HG02571 (cell line): ENCODE results near the gene TRABD2A.
"Not testable (repeated sequence)": the region's sequence is repeated elsewhere in the genome, so short reads cannot be mapped to it uniquely, and the experiment has no call there.

Experiments used
- ATAC-seq: cut with Tn5 transposase; IDR thresholded peaks from one replicate; pipeline ENCODE4 v1.9.1; 2021; ENCODE audit warnings: mild to moderate bottlenecking, moderate library complexity; ENCODE audit not compliant: unreplicated experiment

The TRABD2A gene

GRCh38 chr2:84785950-84786349 is 94.9 kb downstream of the TRABD2A start:
- ATAC-seq: no peak

GRCh38 chr2:84782717-84783442 is 98.0 kb downstream of the TRABD2A start:
- ATAC-seq: no peak

DNA sequence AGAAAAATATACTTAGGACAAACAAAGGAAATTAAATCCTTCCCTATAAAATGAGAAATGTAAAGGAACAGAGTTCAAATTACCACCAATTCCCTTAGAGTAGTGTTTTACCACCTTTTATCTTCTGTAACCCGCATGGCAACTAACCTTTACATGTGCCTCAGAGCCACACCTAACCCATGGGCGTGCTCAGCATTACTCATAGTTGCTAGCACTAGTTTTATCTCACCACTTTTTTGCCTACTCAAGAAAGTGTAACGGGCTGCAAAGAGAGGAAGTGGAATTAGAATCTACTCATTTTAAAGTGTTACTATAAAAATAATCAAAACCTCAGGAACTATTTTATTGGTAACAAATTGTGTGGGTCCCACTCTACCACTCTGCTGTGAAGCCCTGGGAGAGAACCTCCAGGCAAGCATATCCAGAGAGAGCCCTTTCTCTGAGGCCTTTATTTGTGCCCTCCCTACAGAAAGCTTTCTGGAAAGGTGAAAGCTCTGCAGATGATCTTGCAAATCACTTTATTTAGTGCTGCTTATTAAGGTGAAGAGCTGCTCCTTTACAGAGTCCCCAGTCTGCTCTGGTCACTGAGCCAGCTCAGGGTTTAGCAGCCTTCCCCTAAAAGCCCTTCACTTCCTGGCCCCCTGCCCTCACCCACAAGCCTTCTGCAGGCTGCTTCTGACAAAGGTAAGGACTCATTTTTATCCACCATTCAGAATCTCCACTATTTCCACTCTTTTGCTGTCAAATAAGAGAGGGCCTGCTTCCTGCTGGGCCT is 98.8 kb downstream of the TRABD2A start:
- peak; percentile 71 for ATAC-seq

- ATAC-seq: no peak
These were observed 101.1 kb downstream of the TRABD2A start for GRCh38 chr2:84779781-84780180.

GRCh38 chr2:84778911-84779690 is 101.8 kb downstream of the TRABD2A start:
- ATAC-seq: no peak

- ATAC-seq: no peak
These were observed 104.9 kb downstream of the TRABD2A start for GRCh38 chr2:84776011-84776410.

DNA sequence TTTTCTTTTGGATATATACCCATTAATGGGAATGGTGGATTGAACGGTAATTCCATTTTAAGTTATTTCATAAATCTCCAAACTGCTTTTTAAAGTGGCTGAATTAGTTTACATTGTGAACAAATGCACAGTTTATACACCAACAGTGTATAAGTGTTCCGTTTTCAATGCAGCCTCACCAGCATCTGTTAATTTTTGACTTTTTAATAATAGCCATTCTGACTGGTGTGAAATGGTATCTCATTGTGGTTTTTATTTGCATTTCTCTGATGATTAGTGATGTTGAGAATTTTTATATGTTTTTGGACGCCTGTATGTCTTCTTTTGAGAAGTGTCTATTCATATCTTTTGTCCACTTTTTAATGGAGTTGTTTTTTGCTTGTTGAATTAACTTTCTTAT is 107.3 kb downstream of the TRABD2A start:
- not testable (repeated sequence) for ATAC-seq
